Measurements from ENCODE around the gene TUBB4B.

Gene TUBB4B

GRCh38 chr9:137206602-137207001, 34.5 kb upstream of the TUBB4B start:
- DNase-seq (ENCODE audit: insufficient read length, low spot score) (no peak), FAIRE-seq (no peak)
- TF ChIP-seq POLR2A (IDR thresholded peaks at IDR 0.05; ENCODE audit: low read depth, low read length) (no peak), POLR2AphosphoS5 (IDR thresholded peaks at IDR 0.05; ENCODE audit: low read depth, low read length) (no peak), TAF1 (IDR thresholded peaks at IDR 0.05; ENCODE audit: low read depth, low read length) (no peak), PAX5 (IDR thresholded peaks at IDR 0.05; ENCODE audit: insufficient read depth, low read length, severe bottlenecking) (no peak), POU2F2 (IDR thresholded peaks at IDR 0.05; ENCODE audit: low read depth, low read length) (no peak), SPI1 (IDR thresholded peaks at IDR 0.05; ENCODE audit: low read depth, low read length) (no peak)

- FAIRE-seq (no peak), DNase-seq (ENCODE audit: insufficient read length, low spot score) (no peak)
- TF ChIP-seq POU2F2 (IDR thresholded peaks at IDR 0.05; ENCODE audit: low read depth, low read length) (no peak), POLR2A (IDR thresholded peaks at IDR 0.05; ENCODE audit: low read depth, low read length) (no peak), SPI1 (IDR thresholded peaks at IDR 0.05; ENCODE audit: low read depth, low read length) (no peak), TAF1 (IDR thresholded peaks at IDR 0.05; ENCODE audit: low read depth, low read length) (no peak), POLR2AphosphoS5 (IDR thresholded peaks at IDR 0.05; ENCODE audit: low read depth, low read length) (no peak)
Measured at GRCh38 chr9:137211532-137211931, 29.6 kb upstream of the TUBB4B start.

- TF ChIP-seq PAX5 (IDR thresholded peaks at IDR 0.05; ENCODE audit: insufficient read depth, low read length, severe bottlenecking) (no peak), POU2F2 (IDR thresholded peaks at IDR 0.05; ENCODE audit: low read depth, low read length) (no peak), SPI1 (IDR thresholded peaks at IDR 0.05; ENCODE audit: low read depth, low read length) (no peak), TAF1 (IDR thresholded peaks at IDR 0.05; ENCODE audit: low read depth, low read length) (no peak), POLR2AphosphoS5 (IDR thresholded peaks at IDR 0.05; ENCODE audit: low read depth, low read length) (no peak), POLR2A (IDR thresholded peaks at IDR 0.05; ENCODE audit: low read depth, low read length) (no peak)
- no peak for DNase-seq (ENCODE audit: insufficient read length, low spot score)
- FAIRE-seq, result no peak
Measured at GRCh38 chr9:137212520-137212919, 28.6 kb upstream of the TUBB4B start.

- TF ChIP-seq SPI1 (IDR thresholded peaks at IDR 0.05; ENCODE audit: low read depth, low read length) (no peak), POU2F2 (IDR thresholded peaks at IDR 0.05; ENCODE audit: low read depth, low read length) (no peak), POLR2A (IDR thresholded peaks at IDR 0.05; ENCODE audit: low read depth, low read length) (no peak), TAF1 (IDR thresholded peaks at IDR 0.05; ENCODE audit: low read depth, low read length) (no peak), PAX5 (IDR thresholded peaks at IDR 0.05; ENCODE audit: insufficient read depth, low read length, severe bottlenecking) (no peak), POLR2AphosphoS5 (IDR thresholded peaks at IDR 0.05; ENCODE audit: low read depth, low read length) (no peak)
- FAIRE-seq (no peak), DNase-seq (ENCODE audit: insufficient read length, low spot score) (no peak)
Measured at GRCh38 chr9:137213160-137214060, 27.7 kb upstream of the TUBB4B start.

DNA sequence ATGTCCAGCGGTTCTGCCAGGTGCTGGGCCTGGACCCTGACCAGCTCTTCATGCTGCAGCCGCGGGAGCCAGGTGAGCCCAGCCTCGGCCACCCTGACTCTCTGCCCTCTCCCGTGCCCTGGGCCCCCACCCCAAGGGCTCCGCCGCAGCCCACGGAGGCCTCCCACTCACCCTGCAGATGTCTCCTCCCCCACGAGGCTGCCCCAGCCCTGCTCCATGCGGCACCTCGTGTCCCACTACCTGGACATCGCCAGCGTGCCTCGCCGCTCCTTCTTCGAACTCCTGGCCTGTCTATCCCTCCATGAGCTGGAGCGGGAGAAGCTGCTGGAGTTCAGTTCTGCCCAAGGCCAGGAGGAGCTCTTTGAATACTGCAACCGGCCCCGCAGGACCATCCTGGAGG, 26.5 kb upstream of the TUBB4B start:
- TF ChIP-seq POLR2A (IDR thresholded peaks at IDR 0.05; ENCODE audit: low read depth, low read length) (no peak), POU2F2 (IDR thresholded peaks at IDR 0.05; ENCODE audit: low read depth, low read length) (no peak)
- no peak for FAIRE-seq
- DNase-seq (ENCODE audit: insufficient read length, low spot score), result no peak

GRCh38 chr9:137215196-137215986, 25.7 kb upstream of the TUBB4B start:
- TF ChIP-seq PAX5 (IDR thresholded peaks at IDR 0.05; ENCODE audit: insufficient read depth, low read length, severe bottlenecking) (no peak), POLR2A (IDR thresholded peaks at IDR 0.05; ENCODE audit: low read depth, low read length) (no peak), POLR2AphosphoS5 (IDR thresholded peaks at IDR 0.05; ENCODE audit: low read depth, low read length) (no peak), SPI1 (IDR thresholded peaks at IDR 0.05; ENCODE audit: low read depth, low read length) (no peak), TAF1 (IDR thresholded peaks at IDR 0.05; ENCODE audit: low read depth, low read length) (no peak), POU2F2 (IDR thresholded peaks at IDR 0.05; ENCODE audit: low read depth, low read length) (no peak)

DNA sequence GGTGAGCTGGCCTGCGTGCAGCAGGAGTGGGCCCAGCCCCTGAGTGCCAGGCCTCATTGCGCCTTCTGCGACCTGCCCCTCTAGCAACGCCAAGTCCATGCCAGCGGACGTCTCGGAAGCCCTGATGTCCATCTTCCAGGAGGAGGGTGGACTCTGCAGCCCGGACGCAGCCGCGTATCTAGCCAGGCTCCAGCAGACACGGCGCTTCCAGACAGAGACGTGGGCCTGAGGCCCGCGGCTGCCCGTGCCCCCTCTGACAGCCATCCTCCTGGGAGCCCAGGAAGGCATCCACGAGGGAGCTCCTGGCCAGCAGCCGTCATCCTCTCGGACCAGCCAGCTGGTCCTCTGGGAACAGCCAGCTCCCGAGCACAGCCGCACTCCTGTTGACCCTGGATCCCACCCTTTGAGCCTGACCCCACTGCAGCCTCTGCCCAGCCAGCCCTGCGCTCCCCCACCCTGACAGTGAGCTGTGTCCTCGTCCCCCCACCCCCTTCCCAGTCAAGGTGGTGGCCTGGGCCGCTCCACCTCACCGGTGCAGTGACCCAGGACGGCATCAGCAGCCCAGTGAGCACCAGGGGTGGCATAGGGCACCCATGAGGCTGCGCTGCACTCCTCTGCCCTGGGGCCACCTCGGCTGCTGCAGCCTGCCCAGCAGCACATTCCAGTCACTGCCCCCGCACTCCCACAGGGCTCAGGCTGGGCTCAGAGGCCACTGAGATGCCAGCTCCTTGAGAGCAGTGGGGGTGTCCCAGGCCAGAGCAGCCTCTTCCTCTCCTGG, 24.7 kb upstream of the TUBB4B start:
- DNase-seq (ENCODE audit: insufficient read length, low spot score), result no peak
- FAIRE-seq, result no peak
- TF ChIP-seq POLR2A (IDR thresholded peaks at IDR 0.05; ENCODE audit: low read depth, low read length), result no peak
- no peak for TF ChIP-seq TAF1 (IDR thresholded peaks at IDR 0.05; ENCODE audit: low read depth, low read length)
- no peak for TF ChIP-seq POLR2AphosphoS5 (IDR thresholded peaks at IDR 0.05; ENCODE audit: low read depth, low read length)
- TF ChIP-seq SPI1 (IDR thresholded peaks at IDR 0.05; ENCODE audit: low read depth, low read length), result no peak
- no peak for TF ChIP-seq PAX5 (IDR thresholded peaks at IDR 0.05; ENCODE audit: insufficient read depth, low read length, severe bottlenecking)

More at GRCh38 chr9:137215196-137215986, 25.7 kb upstream of the TUBB4B start:
- DNase-seq (ENCODE audit: insufficient read length, low spot score) (no peak), FAIRE-seq (no peak)

- no peak for FAIRE-seq
- no peak for DNase-seq (ENCODE audit: insufficient read length, low spot score)
- TF ChIP-seq SPI1 (IDR thresholded peaks at IDR 0.05; ENCODE audit: low read depth, low read length) (no peak), TAF1 (IDR thresholded peaks at IDR 0.05; ENCODE audit: low read depth, low read length) (no peak), PAX5 (IDR thresholded peaks at IDR 0.05; ENCODE audit: insufficient read depth, low read length, severe bottlenecking) (no peak), POLR2AphosphoS5 (IDR thresholded peaks at IDR 0.05; ENCODE audit: low read depth, low read length) (no peak), POU2F2 (IDR thresholded peaks at IDR 0.05; ENCODE audit: low read depth, low read length) (no peak), POLR2A (IDR thresholded peaks at IDR 0.05; ENCODE audit: low read depth, low read length) (no peak)
Measured at GRCh38 chr9:137217276-137218211, 23.5 kb upstream of the TUBB4B start.
